Parathyroid adenoma (tissue), 2 donors: ENCODE results near the gene GRIK2.

Experiments
- H2AFZ ChIP-seq: fragments of 300-600 bp; sonication (generic); one replicate; pipeline ENCODE4 v1.7.0; 2017; ENCODE audit warnings: antibody characterized with exemption, mild to moderate bottlenecking
- H3K27ac ChIP-seq: fragments of 300-600 bp; sonication (generic); one replicate; pipeline ENCODE4 v1.7.0; 2017
- H3K27me3 ChIP-seq: fragments of 300-600 bp; sonication (generic); one replicate; pipeline ENCODE4 v1.7.0; 2017; ENCODE audit warnings: low read length; ENCODE audit not compliant: control insufficient read depth, insufficient read depth
- H3K36me3 ChIP-seq: fragments of 300-600 bp; sonication (generic); one replicate; pipeline ENCODE4 v1.7.0; 2017; ENCODE audit warnings: low read length; ENCODE audit not compliant: control insufficient read depth, insufficient read depth
- H3K4me1 ChIP-seq: fragments of 300-600 bp; sonication (generic); one replicate; pipeline ENCODE4 v1.7.0; 2017; ENCODE audit warnings: control low read depth
- H3K4me2 ChIP-seq: fragments of 300-600 bp; sonication (generic); one replicate; pipeline ENCODE4 v1.7.0; 2017; ENCODE audit warnings: low read length
- H3K4me3 ChIP-seq: fragments of 300-600 bp; sonication (generic); one replicate; pipeline ENCODE4 v1.7.0; 2017; ENCODE audit warnings: low read depth, low read length
- H3K79me2 ChIP-seq: fragments of 300-600 bp; sonication (generic); one replicate; pipeline ENCODE4 v1.7.0; 2017; ENCODE audit warnings: control low read depth
- H3K9ac ChIP-seq: fragments of 300-600 bp; sonication (generic); one replicate; pipeline ENCODE4 v1.7.0; 2017; ENCODE audit warnings: mild to moderate bottlenecking
- H3K9me3 ChIP-seq: fragments of 300-600 bp; sonication (generic); one replicate; pipeline ENCODE4 v1.7.0; 2017; ENCODE audit warnings: low read length; ENCODE audit not compliant: control insufficient read depth
- CTCF ChIP-seq: fragments of 300-600 bp; sonication (generic); IDR thresholded peaks from one replicate; pipeline ENCODE4 v1.7.0; 2017; ENCODE audit warnings: antibody characterized with exemption, mild to moderate bottlenecking
- donor health status: primary hyperparathyroidism.

GRIK2 gene

GRCh38 chr6:101683884-101684283, 290.4 kb downstream of the GRIK2 start:
- TF ChIP-seq CTCF, result no peak
- H3K4me3 ChIP-seq, result no peak overlapping the region
- no peaks in the 10 kb centered on the region for H3K79me2 ChIP-seq
- H3K36me3 ChIP-seq, result no peaks in the 10 kb centered on the region
- no peaks in the 10 kb centered on the region for H3K9me3 ChIP-seq
- H2AFZ ChIP-seq, result no peak overlapping the region
- no peaks in the 10 kb centered on the region for H3K4me1 ChIP-seq
- no peak overlapping the region for H3K27ac ChIP-seq
- H3K4me2 ChIP-seq, result no peak overlapping the region
- no peak overlapping the region for H3K9ac ChIP-seq
- no peaks in the 10 kb centered on the region for H3K27me3 ChIP-seq

GRCh38 chr6:101686653-101687052, 293.1 kb downstream of the GRIK2 start:
- Histone ChIP-seq H3K4me1 (no peaks in the 10 kb centered on the region), H3K36me3 (no peaks in the 10 kb centered on the region), H3K27ac (no peak overlapping the region), H3K4me3 (no peak overlapping the region), H3K27me3 (no peaks in the 10 kb centered on the region), H3K9ac (no peak overlapping the region), H3K9me3 (no peaks in the 10 kb centered on the region), H3K79me2 (no peaks in the 10 kb centered on the region), H3K4me2 (no peak overlapping the region), H2AFZ (no peak overlapping the region)
- no peak for TF ChIP-seq CTCF

GRCh38 chr6:101689156-101689555, 295.6 kb downstream of the GRIK2 start:
- Histone ChIP-seq H2AFZ (no peak overlapping the region), H3K4me2 (no peak overlapping the region), H3K27me3 (no peaks in the 10 kb centered on the region), H3K79me2 (no peaks in the 10 kb centered on the region), H3K27ac (no peak overlapping the region), H3K9me3 (no peaks in the 10 kb centered on the region), H3K9ac (no peak overlapping the region), H3K4me1 (no peaks in the 10 kb centered on the region), H3K4me3 (no peak overlapping the region), H3K36me3 (no peaks in the 10 kb centered on the region)
- no peak for TF ChIP-seq CTCF

GRCh38 chr6:101689695-101690094, 296.2 kb downstream of the GRIK2 start:
- H3K79me2 ChIP-seq, result no peaks in the 10 kb centered on the region
- no peaks in the 10 kb centered on the region for H3K4me1 ChIP-seq
- no peak overlapping the region for H3K9ac ChIP-seq
- no peaks in the 10 kb centered on the region for H3K9me3 ChIP-seq
- H3K27ac ChIP-seq, result no peak overlapping the region
- H3K4me3 ChIP-seq, result no peak overlapping the region
- TF ChIP-seq CTCF, result no peak
- no peaks in the 10 kb centered on the region for H3K36me3 ChIP-seq
- no peak overlapping the region for H2AFZ ChIP-seq
- no peak overlapping the region for H3K4me2 ChIP-seq
- no peaks in the 10 kb centered on the region for H3K27me3 ChIP-seq

GRCh38 chr6:101700655-101701054, 307.1 kb downstream of the GRIK2 start:
- TF ChIP-seq CTCF, result no peak

More at GRCh38 chr6:101700655-101701054, 307.1 kb downstream of the GRIK2 start:
- H3K4me3 ChIP-seq, result no peak overlapping the region
- no peak overlapping the region for H3K4me2 ChIP-seq
- H3K4me1 ChIP-seq, result no peaks in the 10 kb centered on the region
- H3K27ac ChIP-seq, result no peak overlapping the region
- no peaks in the 10 kb centered on the region for H3K27me3 ChIP-seq
- no peaks in the 10 kb centered on the region for H3K9me3 ChIP-seq
- H2AFZ ChIP-seq, result no peak overlapping the region
- H3K36me3 ChIP-seq, result no peaks in the 10 kb centered on the region
- no peak overlapping the region for H3K9ac ChIP-seq
- no peaks in the 10 kb centered on the region for H3K79me2 ChIP-seq
